Left forelimb (tissue), 1 donor: ENCODE results near the gene MAPT.
A peak's percentile ranks its signal among the peaks of the same experiment; 100 is the strongest.
"Not testable (repeated sequence)": the region's sequence is repeated elsewhere in the genome, so short reads cannot be mapped to it uniquely, and the experiment has no call there.

Experiments
- DNase-seq: peaks from one replicate; pipeline ENCODE4 v3.0.0-alpha.2; 2018; ENCODE audit warnings: low spot score

The MAPT gene

GRCh38 chr17:45992904-45993303, 98.5 kb downstream of the MAPT start:
- DNase-seq = no peak

DNA sequence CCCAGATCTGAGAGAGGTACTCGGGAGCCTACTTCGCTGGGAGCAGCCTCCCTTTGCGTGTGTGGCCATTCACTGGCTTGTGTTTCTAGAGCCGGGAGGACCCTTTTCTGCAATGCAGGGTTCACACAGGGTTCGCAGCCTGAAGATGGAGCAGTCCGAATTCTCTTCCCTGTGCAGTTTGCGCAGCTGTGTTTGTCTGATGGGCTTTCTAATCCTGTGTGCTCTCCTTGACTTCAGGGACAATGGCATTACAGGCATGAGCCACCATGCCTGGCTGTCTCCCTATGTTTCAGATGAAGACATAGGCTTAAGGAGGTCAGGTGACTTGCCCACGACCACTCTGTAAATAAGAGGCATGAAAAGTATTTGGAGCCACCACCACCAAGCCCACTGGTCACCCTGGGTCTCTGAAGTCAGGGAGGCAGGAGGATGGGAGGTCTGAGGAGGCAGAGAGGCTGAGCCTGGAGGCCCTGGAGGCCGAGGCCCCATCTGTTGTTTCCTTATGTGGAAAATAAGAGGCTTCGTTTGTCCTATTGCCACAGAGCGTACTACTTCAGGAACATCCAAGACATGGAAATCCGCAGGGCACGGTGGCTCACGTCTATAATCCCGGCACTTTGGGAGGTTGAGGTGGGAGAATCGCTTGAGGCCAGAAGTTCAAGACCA, 99.7 kb downstream of the MAPT start:
- DNase-seq = no peak

- DNase-seq = no peak
Measured at GRCh38 chr17:45994987-45995386, 100.6 kb downstream of the MAPT start.

DNA sequence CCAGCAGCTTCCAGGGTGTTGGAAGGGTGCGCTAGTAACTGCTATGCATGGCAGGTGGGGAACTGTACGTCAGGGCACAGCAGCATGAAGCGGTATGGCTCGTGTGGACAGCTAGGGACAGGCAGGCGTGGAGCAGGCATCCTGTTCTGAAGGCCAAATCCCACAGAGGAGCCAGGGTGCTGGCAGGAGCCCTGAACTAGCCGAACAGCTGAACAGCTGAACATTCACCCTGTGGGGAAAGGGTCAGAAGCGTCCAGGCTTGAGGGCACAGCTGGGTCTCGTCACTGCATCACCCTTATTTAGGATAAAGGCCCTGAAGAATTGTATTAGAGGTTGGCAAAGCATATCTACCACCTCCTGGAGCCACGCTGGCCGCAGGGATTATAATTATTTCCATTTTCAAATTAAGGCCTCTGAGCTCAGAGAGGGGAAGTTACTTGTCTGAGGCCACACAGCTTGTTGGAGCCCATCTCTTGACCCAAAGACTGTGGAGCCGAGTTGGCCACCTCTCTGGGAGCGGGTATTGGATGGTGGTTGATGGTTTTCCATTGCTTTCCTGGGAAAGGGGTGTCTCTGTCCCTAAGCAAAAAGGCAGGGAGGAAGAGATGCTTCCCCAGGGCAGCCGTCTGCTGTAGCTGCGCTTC, 101.4 kb downstream of the MAPT start:
- DNase-seq = no peak

GRCh38 chr17:45996282-45996937, 102.1 kb downstream of the MAPT start:
- no peak for DNase-seq

DNA sequence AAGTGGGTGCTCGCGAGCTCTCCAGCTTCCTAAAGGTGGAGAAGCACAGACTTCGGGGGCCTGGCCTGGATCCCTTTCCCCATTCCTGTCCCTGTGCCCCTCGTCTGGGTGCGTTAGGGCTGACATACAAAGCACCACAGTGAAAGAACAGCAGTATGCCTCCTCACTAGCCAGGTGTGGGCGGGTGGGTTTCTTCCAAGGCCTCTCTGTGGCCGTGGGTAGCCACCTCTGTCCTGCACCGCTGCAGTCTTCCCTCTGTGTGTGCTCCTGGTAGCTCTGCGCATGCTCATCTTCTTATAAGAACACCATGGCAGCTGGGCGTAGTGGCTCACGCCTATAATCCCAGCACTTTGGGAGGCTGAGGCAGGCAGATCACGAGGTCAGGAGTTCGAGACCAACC, 102.8 kb downstream of the MAPT start:
- DNase-seq = no peak

- no peak for DNase-seq
Measured at GRCh38 chr17:45997624-45998023, 103.3 kb downstream of the MAPT start.

- DNase-seq = no peak
Measured at GRCh38 chr17:45998987-45999899, 104.9 kb downstream of the MAPT start, which contains the start of gene STH. Gene STH, plus strand, starts transcription at chr17:45999250. Its CDS starts 30 bp downstream, at chr17:45999280.

DNA sequence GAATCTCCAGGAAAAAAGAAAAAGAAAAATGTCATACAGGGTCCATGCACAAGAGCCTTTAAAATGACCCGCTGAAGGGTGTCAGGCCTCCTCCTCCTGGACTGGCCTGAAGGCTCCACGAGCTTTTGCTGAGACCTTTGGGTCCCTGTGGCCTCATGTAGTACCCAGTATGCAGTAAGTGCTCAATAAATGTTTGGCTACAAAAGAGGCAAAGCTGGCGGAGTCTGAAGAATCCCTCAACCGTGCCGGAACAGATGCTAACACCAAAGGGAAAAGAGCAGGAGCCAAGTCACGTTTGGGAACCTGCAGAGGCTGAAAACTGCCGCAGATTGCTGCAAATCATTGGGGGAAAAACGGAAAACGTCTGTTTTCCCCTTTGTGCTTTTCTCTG, 105.5 kb downstream of the MAPT start:
- DNase-seq = no peak

GRCh38 chr17:46000292-46000691, 105.9 kb downstream of the MAPT start:
- no peak for DNase-seq

DNA sequence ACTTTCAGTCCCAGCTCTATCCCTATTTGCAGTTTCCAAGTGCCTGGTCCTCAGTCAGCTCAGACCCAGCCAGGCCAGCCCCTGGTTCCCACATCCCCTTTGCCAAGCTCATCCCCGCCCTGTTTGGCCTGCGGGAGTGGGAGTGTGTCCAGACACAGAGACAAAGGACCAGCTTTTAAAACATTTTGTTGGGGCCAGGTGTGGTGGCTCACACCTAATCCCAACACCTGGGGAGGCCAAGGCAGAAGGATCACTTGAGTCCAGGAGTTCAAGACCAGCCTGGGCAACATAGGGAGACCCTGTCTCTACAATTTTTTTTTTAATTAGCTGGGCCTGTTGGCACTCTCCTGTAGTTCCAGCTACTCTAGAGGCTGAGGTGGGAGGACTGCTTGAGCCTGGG, 106.4 kb downstream of the MAPT start:
- no peak for DNase-seq

DNA sequence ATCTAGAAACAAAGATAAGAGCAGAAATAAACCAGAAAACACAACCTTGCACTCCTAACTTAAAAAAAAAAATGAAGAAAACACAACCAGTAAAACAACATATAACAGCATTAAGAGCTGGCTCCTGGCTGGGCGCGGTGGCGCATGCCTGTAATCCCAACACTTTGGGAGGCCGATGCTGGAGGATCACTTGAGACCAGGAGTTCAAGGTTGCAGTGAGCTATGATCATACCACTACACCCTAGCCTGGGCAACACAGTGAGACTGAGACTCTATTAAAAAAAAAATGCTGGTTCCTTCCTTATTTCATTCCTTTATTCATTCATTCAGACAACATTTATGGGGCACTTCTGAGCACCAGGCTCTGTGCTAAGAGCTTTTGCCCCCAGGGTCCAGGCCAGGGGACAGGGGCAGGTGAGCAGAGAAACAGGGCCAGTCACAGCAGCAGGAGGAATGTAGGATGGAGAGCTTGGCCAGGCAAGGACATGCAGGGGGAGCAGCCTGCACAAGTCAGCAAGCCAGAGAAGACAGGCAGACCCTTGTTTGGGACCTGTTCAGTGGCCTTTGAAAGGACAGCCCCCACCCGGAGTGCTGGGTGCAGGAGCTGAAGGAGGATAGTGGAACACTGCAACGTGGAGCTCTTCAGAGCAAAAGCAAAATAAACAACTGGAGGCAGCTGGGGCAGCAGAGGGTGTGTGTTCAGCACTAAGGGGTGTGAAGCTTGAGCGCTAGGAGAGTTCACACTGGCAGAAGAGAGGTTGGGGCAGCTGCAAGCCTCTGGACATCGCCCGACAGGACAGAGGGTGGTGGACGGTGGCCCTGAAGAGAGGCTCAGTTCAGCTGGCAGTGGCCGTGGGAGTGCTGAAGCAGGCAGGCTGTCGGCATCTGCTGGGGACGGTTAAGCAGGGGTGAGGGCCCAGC, 107.3 kb downstream of the MAPT start:
- DNase-seq = no peak

GRCh38 chr17:46002311-46002972, 108.1 kb downstream of the MAPT start:
- DNase-seq = peak; percentile 80

DNA sequence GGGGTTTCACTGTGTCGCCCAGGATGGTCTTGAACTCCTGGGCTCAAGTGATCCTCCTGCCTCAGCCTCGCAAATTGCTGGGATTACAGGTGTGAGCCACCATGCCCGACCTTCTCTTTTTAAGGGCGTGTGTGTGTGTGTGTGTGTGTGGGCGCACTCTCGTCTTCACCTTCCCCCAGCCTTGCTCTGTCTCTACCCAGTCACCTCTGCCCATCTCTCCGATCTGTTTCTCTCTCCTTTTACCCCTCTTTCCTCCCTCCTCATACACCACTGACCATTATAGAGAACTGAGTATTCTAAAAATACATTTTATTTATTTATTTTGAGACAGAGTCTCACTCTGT, 108.6 kb downstream of the MAPT start:
- DNase-seq = no peak

GRCh38 chr17:46003907-46004748, 109.8 kb downstream of the MAPT start:
- DNase-seq = no peak

GRCh38 chr17:46006082-46006481, 111.7 kb downstream of the MAPT start:
- not testable (repeated sequence) for DNase-seq

GRCh38 chr17:46007461-46007965, 113.2 kb downstream of the MAPT start:
- DNase-seq = no peak

DNA sequence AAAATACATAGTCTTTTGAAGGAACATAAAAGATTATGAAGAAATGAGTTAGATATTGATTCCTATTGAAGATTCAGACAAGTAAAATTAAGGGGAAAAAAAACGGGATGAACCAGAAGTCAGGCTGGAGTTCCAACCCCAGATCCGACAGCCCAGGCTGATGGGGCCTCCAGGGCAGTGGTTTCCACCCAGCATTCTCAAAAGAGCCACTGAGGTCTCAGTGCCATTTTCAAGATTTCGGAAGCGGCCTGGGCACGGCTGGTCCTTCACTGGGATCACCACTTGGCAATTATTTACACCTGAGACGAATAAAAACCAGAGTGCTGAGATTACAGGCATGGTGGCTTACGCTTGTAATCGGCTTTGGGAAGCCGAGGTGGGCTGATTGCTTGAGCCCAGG, 114.2 kb downstream of the MAPT start:
- no peak for DNase-seq
